ENCODE results near the gene SULT1A2.

Gene SULT1A2

DNA sequence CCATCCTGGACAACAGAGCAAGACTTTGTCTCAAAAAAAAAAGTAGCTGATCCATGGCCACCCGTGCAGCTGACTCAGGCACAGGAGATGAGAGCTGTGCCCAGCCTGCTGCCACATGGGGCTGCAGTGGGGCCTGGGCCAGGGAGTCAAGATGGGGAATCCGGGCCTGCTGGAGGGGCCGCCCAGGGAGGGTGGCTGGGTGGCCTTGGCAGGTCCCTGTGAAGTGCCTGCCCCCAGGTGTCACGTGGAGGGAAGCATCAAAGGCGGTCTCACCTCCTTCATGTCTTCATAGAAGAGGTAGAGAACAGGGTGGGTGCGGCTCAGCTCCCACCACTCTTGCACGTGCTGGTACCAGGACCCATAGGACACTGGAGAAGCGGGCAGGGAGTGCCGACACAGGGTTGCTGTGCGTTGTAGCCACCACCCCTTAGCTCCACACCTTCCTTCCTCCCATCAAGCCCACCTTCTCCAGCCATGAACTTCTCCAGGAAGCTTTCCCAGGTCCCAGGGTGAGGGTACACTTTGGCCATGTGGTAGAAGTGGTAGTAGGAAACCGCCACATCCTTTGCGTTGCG, 3.8 kb downstream of the SULT1A2 start:
- peak in 2 of 10 donors; percentile 57 to 70 for DNase-seq
- intact Hi-C loops (cut with DNase I) = no loop called here

DNA sequence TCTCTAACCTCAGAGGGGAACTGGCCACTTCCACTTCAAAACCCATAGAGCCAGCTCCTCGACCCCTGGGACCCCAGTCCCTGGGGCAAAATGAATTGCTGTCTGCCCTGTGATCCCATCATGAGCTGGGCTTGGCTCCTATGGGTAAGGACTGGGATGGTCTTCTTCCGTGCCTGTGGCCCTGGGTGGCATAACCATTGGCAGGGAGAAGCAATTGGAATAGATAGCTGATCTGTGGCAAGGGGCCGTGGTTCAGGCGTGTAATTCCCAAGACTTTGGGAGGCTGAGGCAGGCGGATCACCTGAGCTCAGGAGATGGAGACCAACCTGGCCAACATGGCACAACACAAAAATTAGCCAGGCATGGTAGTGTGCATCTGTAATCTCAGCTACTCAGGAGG, 4.3 kb downstream of the SULT1A2 start:
- intact Hi-C loops (cut with DNase I) = no loop called here
- peak in 2 of 10 donors; percentile 18 to 61 for DNase-seq

- peak in 1 of 10 donors; percentile 54 for DNase-seq
- intact Hi-C loops (cut with DNase I) = no loop called here
Measured at GRCh38 chr16:28591355-28591754, 5.5 kb downstream of the SULT1A2 start.

DNA sequence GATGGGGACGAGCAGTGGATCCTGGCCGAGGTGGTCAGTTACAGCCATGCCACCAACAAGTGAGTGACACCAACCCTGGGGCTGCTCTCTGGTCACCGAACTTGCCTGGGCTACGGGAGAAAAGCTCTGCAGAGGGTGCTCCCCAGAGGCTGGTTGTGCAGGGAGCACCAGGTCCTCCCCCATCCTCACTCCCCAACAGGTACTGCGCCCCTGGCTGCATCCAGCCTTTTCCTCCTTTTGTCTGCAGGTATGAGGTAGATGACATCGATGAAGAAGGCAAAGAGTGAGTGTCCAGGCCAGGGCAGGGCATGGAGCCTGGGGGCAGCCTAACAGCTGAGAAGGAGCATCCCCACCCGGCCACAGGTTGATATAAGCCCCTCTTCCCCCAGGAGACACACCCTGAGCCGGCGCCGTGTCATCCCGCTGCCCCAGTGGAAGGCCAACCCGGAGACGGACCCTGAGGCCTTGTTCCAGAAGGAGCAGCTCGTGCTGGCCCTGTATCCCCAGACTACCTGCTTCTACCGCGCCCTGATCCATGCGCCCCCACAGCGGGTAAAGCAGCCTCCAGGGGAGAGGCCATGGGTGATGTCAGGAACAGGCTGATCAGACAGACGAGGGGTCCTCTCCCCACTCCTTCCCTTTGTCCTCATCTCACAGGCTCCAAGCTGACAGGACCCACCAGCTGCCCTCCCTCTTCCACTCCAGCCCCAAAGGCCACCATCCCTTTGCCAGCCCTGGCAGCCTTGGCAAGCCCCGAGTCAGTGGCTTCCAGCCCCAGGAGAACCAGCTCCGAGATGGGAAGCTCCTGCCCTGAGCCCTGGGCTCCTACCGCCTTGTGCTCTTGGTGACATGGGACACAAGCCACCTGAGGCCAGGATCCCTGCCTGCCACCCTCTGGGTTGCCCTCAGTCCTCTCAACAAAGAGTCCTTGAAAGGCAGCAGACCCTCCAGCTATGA, 6.2 kb downstream of the SULT1A2 start:
- DNase-seq = peak in 1 of 10 donors; percentile 77
- intact Hi-C loops (cut with DNase I) = no loop called here

DNA sequence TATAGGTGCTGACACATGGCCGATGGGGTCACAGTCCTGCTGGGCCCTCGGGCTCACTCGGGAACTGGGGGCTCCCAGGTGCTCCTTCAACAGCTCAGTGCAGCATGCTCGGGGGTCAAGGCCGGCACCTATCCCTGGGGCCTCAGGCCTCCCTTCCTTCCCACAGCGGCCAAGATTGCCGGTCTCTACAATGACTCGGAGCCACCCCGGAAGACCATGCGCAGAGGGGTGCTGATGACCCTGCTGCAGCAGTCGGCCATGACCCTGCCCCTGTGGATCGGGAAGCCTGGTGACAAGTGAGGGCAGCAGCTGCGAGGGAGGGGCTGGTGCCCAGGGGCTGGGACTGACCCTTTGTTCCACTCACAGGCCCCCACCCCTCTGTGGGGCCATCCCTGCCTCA, 6.9 kb downstream of the SULT1A2 start:
- intact Hi-C loops (cut with DNase I) = no loop called here
- DNase-seq = peak in 1 of 10 donors; percentile 81

DNA sequence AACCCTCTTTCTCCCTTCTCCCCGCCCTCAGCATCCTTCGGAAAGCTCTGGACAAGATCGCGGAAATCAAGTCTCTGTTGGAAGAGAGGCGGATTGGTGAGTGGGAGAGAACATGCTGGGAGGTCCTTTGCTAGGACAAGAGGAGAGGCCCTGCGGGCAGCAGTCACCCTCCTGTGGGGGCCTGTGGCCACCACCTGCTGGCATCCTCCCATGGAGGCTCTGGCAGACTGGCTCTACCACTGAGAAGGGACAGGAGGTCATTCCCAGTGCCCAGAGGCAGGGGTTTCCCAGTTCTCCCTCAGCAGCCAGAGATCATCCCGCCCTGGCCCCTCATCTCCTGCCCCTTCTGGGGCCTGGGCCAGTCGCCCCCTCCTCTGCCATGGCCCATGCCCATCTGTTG, 7.8 kb downstream of the SULT1A2 start:
- intact Hi-C loops (cut with DNase I) = no loop called here
- DNase-seq = peak in 1 of 10 donors; percentile 25

GRCh38 chr16:28587386-28587785, 9.5 kb downstream of the SULT1A2 start:
- DNase-seq = peak in 2 of 10 donors; percentile 74 to 75

GRCh38 chr16:28586466-28586865, 10.4 kb downstream of the SULT1A2 start:
- no peak for DNase-seq
- intact Hi-C loops (cut with DNase I) = no loop called here

More at GRCh38 chr16:28587386-28587785, 9.5 kb downstream of the SULT1A2 start:
- intact Hi-C loops (cut with DNase I) = no loop called here

DNA sequence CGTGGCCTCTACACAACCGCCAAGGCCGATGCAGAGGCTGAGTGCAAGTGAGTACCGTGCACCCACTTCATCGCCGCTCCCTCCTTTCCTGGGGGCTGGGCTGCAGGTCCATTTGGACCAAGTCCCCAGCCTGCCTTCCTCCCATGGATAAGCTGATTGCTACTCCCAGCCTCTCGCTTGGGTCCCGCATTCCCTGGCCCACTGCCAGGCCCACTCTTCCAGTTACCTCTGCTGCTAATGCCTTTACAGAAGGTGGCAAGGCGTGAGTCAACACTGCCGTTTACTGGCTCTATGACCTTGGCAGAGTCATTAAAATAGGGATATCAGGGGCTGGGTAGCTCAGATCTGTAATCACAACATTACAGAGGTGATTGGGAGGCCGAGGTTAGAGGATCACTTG, 11.2 kb downstream of the SULT1A2 start:
- intact Hi-C loops (cut with DNase I) = no loop called here
- DNase-seq = peak in 2 of 10 donors; percentile 65 to 71

DNA sequence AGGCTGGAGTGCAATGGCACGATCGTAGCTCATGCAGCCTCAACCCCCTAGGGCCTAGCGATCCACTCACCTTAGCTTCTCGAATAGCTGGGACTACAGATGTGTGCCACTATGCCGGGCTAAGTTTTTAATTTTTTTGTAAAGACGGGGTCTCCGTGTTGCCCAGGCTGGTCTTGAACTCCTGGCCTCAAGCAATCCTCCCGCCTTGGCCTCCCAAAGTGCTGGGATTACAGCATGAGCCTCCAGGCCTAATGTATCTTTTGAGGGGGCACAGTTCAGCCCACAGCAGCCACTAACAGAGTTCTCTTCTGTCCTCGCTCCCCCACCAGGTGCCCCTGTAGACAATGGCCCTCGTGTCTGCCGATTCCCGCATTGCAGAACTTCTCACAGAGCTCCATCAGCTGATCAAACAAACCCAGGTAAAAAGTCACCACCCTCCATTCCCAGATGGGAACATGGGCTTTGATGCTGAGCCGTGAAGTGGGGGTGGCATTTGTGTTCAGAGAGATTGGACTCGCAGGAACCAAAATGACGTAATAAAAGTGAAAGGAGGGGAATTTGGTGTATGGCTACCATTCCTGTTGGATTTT, 16.0 kb downstream of the SULT1A2 start:
- intact Hi-C loops (cut with DNase I) = no loop called here
- DNase-seq = no peak

DNA sequence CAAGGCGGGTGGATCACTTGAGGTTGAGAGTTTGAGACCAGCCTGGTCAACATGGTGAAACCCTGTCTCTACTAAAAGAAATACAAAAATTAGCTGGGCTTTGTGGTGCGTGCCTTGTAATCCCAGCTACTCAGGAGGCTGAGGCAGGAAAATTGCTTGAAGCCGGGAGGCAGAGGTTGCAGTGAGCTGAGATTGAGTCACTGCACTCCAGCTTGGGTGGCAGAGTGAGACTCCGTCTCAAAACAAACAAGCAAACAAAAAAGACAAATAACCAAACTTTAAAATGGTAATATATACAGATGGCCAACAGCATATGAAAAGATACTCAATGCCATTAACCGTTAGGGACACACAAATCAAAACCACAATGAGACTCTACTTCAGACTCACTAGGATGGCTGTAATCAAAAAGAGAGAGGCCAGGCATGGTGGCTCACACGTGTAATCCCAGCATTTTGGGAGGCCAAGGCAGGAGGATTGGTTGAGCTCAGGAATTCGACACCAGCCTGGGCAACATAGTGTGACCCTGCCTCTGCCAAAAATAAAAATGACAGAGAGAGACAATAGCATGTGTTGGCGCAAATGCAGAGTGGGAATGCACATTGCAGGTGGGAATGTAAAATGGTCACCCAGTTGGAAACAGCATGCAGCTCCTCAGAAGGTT, 21.3 kb downstream of the SULT1A2 start:
- DNase-seq = peak in 1 of 10 donors; percentile 8
- intact Hi-C loops (cut with DNase I) = no loop called here

DNA sequence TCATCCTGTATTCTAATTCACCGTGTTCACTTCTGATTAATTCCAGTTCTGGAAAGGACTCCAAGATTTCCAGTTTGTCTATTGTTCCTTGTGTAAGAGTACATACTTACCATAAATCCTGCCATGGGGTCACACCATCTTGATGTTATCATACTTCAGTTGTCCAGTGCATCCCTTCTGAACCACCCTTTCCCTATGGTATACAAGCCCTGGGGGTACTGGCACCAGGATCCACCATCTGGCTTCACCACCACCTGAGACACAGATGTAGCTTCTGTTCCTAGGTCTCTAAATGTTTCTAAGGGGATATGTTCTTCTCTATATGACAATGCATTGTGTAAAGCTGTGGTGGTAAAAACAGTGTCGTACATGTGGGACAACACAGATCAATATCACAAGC, 21.9 kb downstream of the SULT1A2 start:
- intact Hi-C loops (cut with DNase I) = no loop called here
- peak in 1 of 10 donors; percentile 7 for DNase-seq

DNA sequence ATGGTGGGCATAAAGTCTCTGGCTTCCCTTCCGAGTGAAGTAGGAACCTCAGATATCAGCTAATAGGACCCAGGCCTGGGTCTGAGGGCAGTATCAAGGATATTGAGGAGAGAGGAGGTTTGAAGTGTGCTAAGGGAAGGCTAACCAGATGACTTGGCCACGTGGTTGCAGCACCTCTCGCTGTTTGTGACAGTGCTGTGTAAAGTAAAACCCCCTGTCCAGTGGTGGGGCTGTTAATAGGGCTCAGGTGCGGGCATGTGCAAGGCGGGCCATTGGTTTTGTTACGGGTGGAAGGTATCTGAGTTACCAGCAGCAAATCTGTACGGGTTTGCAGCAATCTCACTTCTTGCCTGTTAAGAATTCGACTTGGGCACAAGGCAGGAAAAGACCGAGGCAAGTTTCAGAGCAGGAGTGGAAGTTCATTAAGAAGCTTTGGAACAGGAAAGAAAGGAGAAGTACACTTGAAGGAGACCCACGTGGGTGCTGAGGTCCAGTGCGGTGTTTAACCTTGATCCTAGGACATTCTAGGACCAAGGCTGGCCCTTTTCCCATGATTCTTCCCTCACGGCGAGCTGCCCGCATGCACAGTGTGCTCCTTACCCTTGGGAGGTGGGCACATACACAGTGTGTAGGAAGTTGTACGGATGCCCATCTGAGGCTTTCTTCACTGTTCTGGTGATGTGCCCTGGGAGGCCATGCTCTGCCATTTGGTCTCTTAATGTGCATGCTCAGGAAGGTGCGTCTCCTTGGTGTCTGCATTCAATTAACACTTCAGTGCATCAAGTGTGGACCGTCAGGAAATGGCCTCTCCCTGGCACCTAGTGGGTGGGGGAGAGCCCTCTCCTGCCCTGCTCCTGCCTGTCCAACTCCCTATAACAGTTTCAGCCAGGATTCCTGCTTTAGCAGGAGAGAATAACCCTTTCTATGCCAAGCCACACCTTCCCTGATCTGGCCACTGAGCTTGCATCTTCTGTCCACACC, 22.8 kb downstream of the SULT1A2 start:
- peak in 1 of 10 donors; percentile 44 for DNase-seq
- intact Hi-C loops (cut with DNase I) = no loop called here

- intact Hi-C loops (cut with DNase I) = no loop called here
- DNase-seq = peak in 8 of 10 donors; percentile 42 to 92 (median 67)
Measured at GRCh38 chr16:28572696-28573510, 23.9 kb downstream of the SULT1A2 start.

DNA sequence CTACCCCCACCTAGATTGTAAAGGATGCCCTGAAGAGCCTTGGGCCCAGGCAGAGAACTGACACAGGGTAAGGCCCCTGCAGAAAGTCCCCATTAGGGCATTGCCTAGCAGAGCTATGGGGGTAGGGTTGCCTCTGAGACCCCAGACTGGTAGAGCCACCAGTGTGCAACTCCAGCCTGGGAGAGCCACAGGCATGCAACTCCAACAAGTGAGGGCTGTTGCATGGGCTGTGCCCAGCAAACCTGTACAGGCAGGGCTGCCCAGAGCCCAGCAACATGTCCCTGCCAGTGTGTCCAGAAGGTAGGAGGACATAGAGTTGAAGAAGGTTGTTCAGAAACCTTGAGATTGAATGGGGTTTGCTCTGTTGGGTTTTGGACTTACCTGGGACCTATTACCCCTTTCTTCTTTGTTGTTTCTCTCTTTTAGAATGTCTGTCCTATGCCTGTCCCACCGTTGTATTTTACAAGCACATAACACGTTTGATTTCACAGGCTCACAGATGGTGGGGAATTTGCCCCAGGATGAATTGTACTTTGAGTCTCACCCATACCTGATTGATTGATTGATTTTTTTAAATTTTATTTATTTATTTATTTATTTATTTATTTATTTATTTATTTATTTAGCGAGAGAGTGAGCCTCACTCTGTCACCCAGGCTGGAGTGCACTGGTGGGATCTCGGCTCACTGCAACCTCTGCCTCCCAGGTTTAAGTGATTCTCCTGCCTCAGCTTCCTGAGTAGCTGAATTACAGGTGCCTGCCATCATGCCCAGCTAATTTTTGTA, 26.7 kb downstream of the SULT1A2 start:
- intact Hi-C loops (cut with DNase I) = no loop called here
- DNase-seq = peak in 1 of 10 donors; percentile 70

- intact Hi-C loops (cut with DNase I) = no loop called here
- no peak for DNase-seq
Measured at GRCh38 chr16:28569021-28569420, 27.8 kb downstream of the SULT1A2 start.

DNA sequence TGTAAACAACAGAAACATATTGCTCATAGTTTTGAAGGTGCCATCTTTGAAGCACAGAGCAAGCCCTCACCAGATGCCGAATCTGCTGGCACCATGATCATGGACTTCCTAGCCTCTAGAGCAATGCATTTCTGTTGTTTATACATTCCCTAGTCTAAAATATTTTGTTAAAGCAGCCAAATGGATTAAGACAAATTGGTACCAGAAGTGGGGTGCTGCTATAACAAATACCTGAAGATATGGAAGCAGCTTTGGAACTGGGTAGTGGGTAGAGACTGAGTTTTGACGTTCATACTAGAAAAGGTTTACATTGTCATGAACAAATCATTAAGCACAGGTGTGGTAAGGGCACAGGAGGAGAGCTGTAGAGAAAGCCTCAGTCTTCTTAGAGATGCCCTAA, 29.6 kb downstream of the SULT1A2 start:
- intact Hi-C loops (cut with DNase I) = no loop called here

More for the DNA sequence above, 29.6 kb downstream of the SULT1A2 start:
- DNase-seq = peak in 1 of 10 donors; percentile 8

All from posterior cingulate gyrus (tissue), 11 donors.